Activated CD8-positive, alpha-beta memory T cell treated with anti-CD3 and anti-CD28 coated beads for 48 hours (primary cell): ENCODE measurements around the gene WFDC1.

Source experiments
- DNase-seq, 3 experiments: peaks; one replicate each; pipeline ENCODE4 v3.0.0-alpha.2; 2020; ENCODE audit warnings: low read depth in 2 of 3, low spot score in 2 of 3

Gene WFDC1

GRCh38 chr16:84299734-84300440 is 5.2 kb downstream of the WFDC1 start:
- DNase-seq, result no peak

GRCh38 chr16:84302111-84302954 is 7.7 kb downstream of the WFDC1 start:
- DNase-seq, result no peak

GRCh38 chr16:84303023-84303422 is 8.3 kb downstream of the WFDC1 start:
- DNase-seq, result no peak

GRCh38 chr16:84303516-84303915 is 8.8 kb downstream of the WFDC1 start:
- no peak for DNase-seq

- no peak for DNase-seq
Observed at GRCh38 chr16:84306564-84306963, 11.9 kb downstream of the WFDC1 start.

- no peak for DNase-seq
Observed at GRCh38 chr16:84307209-84307954, 12.7 kb downstream of the WFDC1 start.

- no peak for DNase-seq
Observed at GRCh38 chr16:84308120-84308519, 13.4 kb downstream of the WFDC1 start.

- no peak for DNase-seq
Observed at GRCh38 chr16:84310642-84311041, 16.0 kb downstream of the WFDC1 start.

- DNase-seq, result no peak
Observed at GRCh38 chr16:84312783-84313382, 18.2 kb downstream of the WFDC1 start.

- no peak for DNase-seq
Observed at GRCh38 chr16:84313921-84314320, 19.2 kb downstream of the WFDC1 start.

GRCh38 chr16:84314373-84314772 is 19.7 kb downstream of the WFDC1 start:
- DNase-seq, result no peak

GRCh38 chr16:84314814-84315213 is 20.1 kb downstream of the WFDC1 start:
- no peak for DNase-seq

- no peak for DNase-seq
Observed at GRCh38 chr16:84315422-84315821, 20.7 kb downstream of the WFDC1 start.

GRCh38 chr16:84318091-84318975 is 23.7 kb downstream of the WFDC1 start:
- DNase-seq, result no peak

GRCh38 chr16:84319146-84319760 is 24.6 kb downstream of the WFDC1 start:
- no peak for DNase-seq

- no peak for DNase-seq
Observed at GRCh38 chr16:84320511-84320910, 25.8 kb downstream of the WFDC1 start.

GRCh38 chr16:84321932-84322331 is 27.3 kb downstream of the WFDC1 start:
- no peak for DNase-seq

GRCh38 chr16:84322749-84323148 is 28.1 kb downstream of the WFDC1 start:
- DNase-seq, result no peak

- DNase-seq, result no peak
Observed at GRCh38 chr16:84323606-84324005, 28.9 kb downstream of the WFDC1 start.
